Natural killer cell (primary cell): ENCODE data around the gene SFMBT1. TPM values are rescaled to one million over a fixed set of nuclear protein-coding genes. Genes with fewer than 3 reads are reported as not detected.

Experiments
- ATAC-seq, 3 donors: fragments of 150-1000 bp in 2 of 3; fragments of 200-7000 bp in 1 of 3; cut with Tn5 transposase; 1 replicate in 1 of 3; 2 replicates in 2 of 3; pipeline ENCODE4 v1.10.0; 2021; ENCODE audit warnings: mild to moderate bottlenecking in 2 of 3, moderate library complexity in 2 of 3
- DNase-seq, 2 donors: peaks; one replicate each; pipeline versions ENCODE4 v3.0.0 to v3.0.0-alpha.2; 2013 to 2021; ENCODE audit warnings: mixed read lengths in 1 of 2
- H3K27ac ChIP-seq: one replicate; pipeline ENCODE4 v1.5.1; 2013; ENCODE audit warnings: mild to moderate bottlenecking, low read length
- H3K27me3 ChIP-seq: one replicate; pipeline ENCODE4 v1.6.1; 2013; ENCODE audit warnings: low read length; ENCODE audit not compliant: control insufficient read depth, insufficient read depth
- H3K36me3 ChIP-seq: one replicate; pipeline ENCODE4 v1.6.1; 2013; ENCODE audit warnings: low read length; ENCODE audit not compliant: control insufficient read depth, insufficient read depth
- H3K4me1 ChIP-seq: one replicate; pipeline ENCODE4 v1.6.1; 2013; ENCODE audit warnings: low read length; ENCODE audit not compliant: control insufficient read depth, insufficient read depth
- H3K4me3 ChIP-seq: one replicate; pipeline ENCODE4 v1.5.1; 2013; ENCODE audit warnings: low read length
- H3K9me3 ChIP-seq: one replicate; pipeline ENCODE4 v1.6.1; 2013; ENCODE audit warnings: low read length; ENCODE audit not compliant: control insufficient read depth, insufficient read depth
- H3K27ac Mint-ChIP-seq, 2 donors: one replicate each; pipeline ENCODE4 v1.8.0; 2022; ENCODE audit warnings: mild to moderate bottlenecking in 2 of 2, mixed read lengths in 2 of 2, moderate library complexity in 1 of 2
- H3K27me3 Mint-ChIP-seq, 2 donors: one replicate each; pipeline ENCODE4 v1.8.0; 2022; ENCODE audit warnings: low read depth in 2 of 2, mixed read lengths in 2 of 2
- H3K36me3 Mint-ChIP-seq: one replicate; pipeline ENCODE4 v1.8.0; 2022; ENCODE audit warnings: mixed read lengths
- H3K4me1 Mint-ChIP-seq, 2 donors: one replicate each; pipeline ENCODE4 v1.8.0; 2022; ENCODE audit warnings: mixed read lengths in 2 of 2
- H3K4me3 Mint-ChIP-seq: one replicate; pipeline ENCODE4 v1.8.0; 2022; ENCODE audit warnings: mild to moderate bottlenecking, moderate library complexity, mixed read lengths
- H3K9me3 Mint-ChIP-seq, 2 donors: one replicate each; pipeline ENCODE4 v1.8.0; 2022; ENCODE audit warnings: mixed read lengths in 2 of 2
- CTCF ChIP-seq: fragments of 200-600 bp; IDR thresholded peaks from one replicate; pipeline ENCODE4 v1.8.0; 2022; ENCODE audit warnings: antibody characterized with exemption
- WGBS: methylation state at CpG from one replicate; pipeline ENCODE4 v1.1.7; 2013; ENCODE audit warnings: missing lambda C conversion rate; ENCODE audit not compliant: insufficient coverage; 5-methylcytosine and 5-hydroxymethylcytosine counted together
- intact Hi-C: fragments of 100-400 bp; cut with micrococcal nuclease; formaldehyde crosslinking; loops from one replicate; pipeline ENCODE4 v1.14.2; 2022
- total RNA-seq, 4 donors: library from RNA; stranded (reverse); fragments of 120-200 nt in 1 of 4; gene quantifications; one replicate each; pipeline versions ENCODE4 v1.2.3 to v1.2.4, GENCODE V29; 2013 to 2022

Gene SFMBT1
- total RNA-seq, 3 donors from 2014 or later (not counting 1 experiment from before 2014, with no cell fraction given), result 20.2 to 22.3 (median 22.2) TPM

DNA sequence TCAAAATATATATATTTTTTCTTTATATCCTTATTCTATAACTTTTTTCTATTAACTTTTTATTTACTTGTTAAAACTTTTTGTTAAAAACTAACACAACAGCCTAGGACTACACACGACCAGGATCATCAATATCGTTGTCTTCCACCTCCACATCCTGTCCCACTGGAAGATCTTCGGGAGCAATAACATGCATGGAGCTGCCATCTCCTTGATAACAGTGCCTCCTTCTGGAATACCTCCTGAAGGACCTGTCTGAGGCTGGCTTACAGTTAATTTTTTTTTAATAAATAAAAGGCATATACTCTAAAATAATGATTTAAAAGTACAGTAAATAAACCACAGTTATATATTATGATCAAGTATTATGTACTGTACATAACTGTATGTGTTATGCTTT, 58.9 kb downstream of the SFMBT1 start:
- H3K36me3 ChIP-seq, result no peaks in the 10 kb centered on the region
- intact Hi-C loops, result no loop called here
- Mint-ChIP-seq H3K9me3 (no peaks in the 10 kb centered on the region), H3K4me1 (peaks cover 24 to 33% of the 10 kb centered on the region in 2 donors), H3K36me3 (no peaks in the 10 kb centered on the region), H3K27ac (no peak overlapping the region), H3K4me3 (no peak overlapping the region), H3K27me3 (no peaks in the 10 kb centered on the region)
- H3K4me3 ChIP-seq, result no peak overlapping the region
- ATAC-seq (no peak), DNase-seq (peak in 1 of 2 donors; percentile 35)
- no peak for TF ChIP-seq CTCF
- no peak overlapping the region for H3K27ac ChIP-seq
- no peaks in the 10 kb centered on the region for H3K27me3 ChIP-seq
- H3K4me1 ChIP-seq, result peaks cover 5% of the 10 kb centered on the region
- 86% methylated on average over 3 of the region's 3 CpGs for WGBS
- no peaks in the 10 kb centered on the region for H3K9me3 ChIP-seq

- Histone ChIP-seq H3K9me3 (no peaks in the 10 kb centered on the region), H3K36me3 (no peaks in the 10 kb centered on the region), H3K4me3 (no peak overlapping the region), H3K27ac (no peak overlapping the region), H3K4me1 (peaks cover 5% of the 10 kb centered on the region), H3K27me3 (no peaks in the 10 kb centered on the region)
- no peaks in the 10 kb centered on the region for H3K27me3 Mint-ChIP-seq
- WGBS, result 100% methylated on average over 1 of the region's 1 CpG
- ATAC-seq (no peak), DNase-seq (no peak)
- H3K9me3 Mint-ChIP-seq, result no peaks in the 10 kb centered on the region
- peaks cover 25 to 29% of the 10 kb centered on the region in 2 donors for H3K4me1 Mint-ChIP-seq
- no peaks in the 10 kb centered on the region for H3K36me3 Mint-ChIP-seq
- no peak overlapping the region for H3K4me3 Mint-ChIP-seq
- intact Hi-C loops, result no loop called here
- H3K27ac Mint-ChIP-seq, result no peak overlapping the region
- TF ChIP-seq CTCF, result no peak
These were observed 59.8 kb downstream of the SFMBT1 start for GRCh38 chr3:52986049-52986448.

GRCh38 chr3:52983828-52984227, 62.0 kb downstream of the SFMBT1 start:
- no peaks in the 10 kb centered on the region for H3K9me3 Mint-ChIP-seq
- no peaks in the 10 kb centered on the region for H3K36me3 ChIP-seq
- ATAC-seq, result peak in 2 of 3 donors; percentile 7 to 24
- peak overlapping the region; percentile 64 for H3K27ac ChIP-seq
- no peaks in the 10 kb centered on the region for H3K36me3 Mint-ChIP-seq
- TF ChIP-seq CTCF, result no peak
- H3K27me3 ChIP-seq, result no peaks in the 10 kb centered on the region
- H3K4me1 Mint-ChIP-seq, result peaks cover 29 to 31% of the 10 kb centered on the region in 2 donors
- no peak for DNase-seq
- peak overlapping the region; percentile 46 to 85 for H3K27ac Mint-ChIP-seq
- H3K9me3 ChIP-seq, result no peaks in the 10 kb centered on the region
- H3K4me3 Mint-ChIP-seq, result peak overlapping the region; percentile 18
- no peaks in the 10 kb centered on the region for H3K27me3 Mint-ChIP-seq
- intact Hi-C loops, result no loop called here
- no peak overlapping the region for H3K4me3 ChIP-seq
- peaks cover 5% of the 10 kb centered on the region for H3K4me1 ChIP-seq

DNA sequence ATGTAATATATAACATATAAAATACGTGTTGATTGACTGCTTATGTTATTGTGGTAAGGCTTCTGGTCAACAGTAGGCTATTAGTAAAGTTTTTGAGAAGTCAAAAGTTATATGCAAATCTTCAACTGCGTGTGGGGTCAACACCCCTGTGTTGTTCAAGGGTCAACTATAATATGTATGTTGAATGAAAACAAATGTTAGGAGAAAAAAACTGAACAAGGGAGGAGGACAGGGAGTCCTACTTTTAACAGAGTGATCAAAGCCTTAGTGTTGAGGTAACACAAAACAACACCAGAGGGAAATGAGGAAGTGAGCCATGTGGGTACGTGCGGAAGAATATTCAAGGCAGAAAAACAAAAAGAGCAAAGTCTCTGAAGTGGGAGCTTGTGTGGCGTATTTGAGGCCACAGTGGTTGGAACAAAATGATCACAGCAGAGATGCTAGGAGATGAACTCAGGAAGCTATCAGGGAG, 62.5 kb downstream of the SFMBT1 start:
- H3K27me3 Mint-ChIP-seq, result no peaks in the 10 kb centered on the region
- H3K4me3 ChIP-seq, result no peak overlapping the region
- DNase-seq, result peak in 1 of 2 donors; percentile 81

More for the DNA sequence above, 62.5 kb downstream of the SFMBT1 start:
- peak overlapping the region; percentile 46 to 85 for H3K27ac Mint-ChIP-seq
- Histone ChIP-seq H3K27ac (peak overlapping the region; percentile 64), H3K9me3 (no peaks in the 10 kb centered on the region), H3K27me3 (no peaks in the 10 kb centered on the region), H3K36me3 (no peaks in the 10 kb centered on the region), H3K4me1 (peaks cover 5% of the 10 kb centered on the region)
- peaks cover 29 to 31% of the 10 kb centered on the region in 2 donors for H3K4me1 Mint-ChIP-seq
- ATAC-seq, result peak; percentile 42 to 74 (median 52)
- 9% methylated on average over 4 of the region's 5 CpGs for WGBS
- intact Hi-C loops, result no loop called here
- H3K9me3 Mint-ChIP-seq, result no peaks in the 10 kb centered on the region
- no peak for TF ChIP-seq CTCF
- peak overlapping the region; percentile 18 for H3K4me3 Mint-ChIP-seq
- H3K36me3 Mint-ChIP-seq, result no peaks in the 10 kb centered on the region
